ENCODE measurements around the gene CS. TPM values are rescaled to one million over a fixed set of nuclear protein-coding genes. Genes with fewer than 3 reads are reported as not detected.

Gene CS
- polyA plus RNA-seq, 4 donors = 94.6 to 138 (median 117) TPM

GRCh38 chr12:56300644-56301464 lies 724 bp upstream of the CS start:
- Histone ChIP-seq H3K36me3 (ENCODE audit: control insufficient read depth in 3 of 3, insufficient read depth in 2 of 3, low read depth in 1 of 3, low read length in 3 of 3) (peaks cover 0 to 50% (median 6%) of the 10 kb centered on the region in 3 donors), H3K27me3 (ENCODE audit: control insufficient read depth in 3 of 3, insufficient read depth in 3 of 3, low read length in 3 of 3) (no peaks in the 10 kb centered on the region), H3K4me3 (ENCODE audit: low read depth in 1 of 3, low read length in 3 of 3) (peak overlapping the region in 1 of 3 donors; percentile 91), H3K9me3 (ENCODE audit: control insufficient read depth in 2 of 2, insufficient read depth in 1 of 2, low read depth in 1 of 2, low read length in 1 of 2) (no peaks in the 10 kb centered on the region), H3K4me1 (ENCODE audit: control insufficient read depth in 3 of 3, insufficient read depth in 2 of 3, low read depth in 1 of 3, low read length in 2 of 3) (peaks cover 2 to 27% (median 14%) of the 10 kb centered on the region in 3 donors), H3K27ac (ENCODE audit: low read depth in 1 of 3, low read length in 2 of 3) (peak overlapping the region; percentile 62 to 98 (median 89))
- FAIRE-seq = no peak
- WGBS, 3 donors = 45 to 54% (median 48%) methylated on average over 21 of the region's 21 CpGs
- DNase-seq = no peak

GRCh38 chr12:56299308-56299852 lies 750 bp downstream of the CS start:
- no peaks in the 10 kb centered on the region for H3K9me3 ChIP-seq (ENCODE audit: control insufficient read depth in 2 of 2, insufficient read depth in 1 of 2, low read depth in 1 of 2, low read length in 1 of 2)
- peaks cover 0 to 43% (median 6%) of the 10 kb centered on the region in 3 donors for H3K36me3 ChIP-seq (ENCODE audit: control insufficient read depth in 3 of 3, insufficient read depth in 2 of 3, low read depth in 1 of 3, low read length in 3 of 3)
- WGBS, 3 donors = 0 to 1% (median 0%) methylated on average over 10 of the region's 10 CpGs
- peak overlapping the region; percentile 80 to 97 (median 91) for H3K4me3 ChIP-seq (ENCODE audit: low read depth in 1 of 3, low read length in 3 of 3)
- FAIRE-seq (no peak), DNase-seq (peak in 1 of 2 donors; percentile 73)
- no peaks in the 10 kb centered on the region for H3K27me3 ChIP-seq (ENCODE audit: control insufficient read depth in 3 of 3, insufficient read depth in 3 of 3, low read length in 3 of 3)
- peaks cover 2 to 27% (median 14%) of the 10 kb centered on the region in 3 donors for H3K4me1 ChIP-seq (ENCODE audit: control insufficient read depth in 3 of 3, insufficient read depth in 2 of 3, low read depth in 1 of 3, low read length in 2 of 3)
- H3K27ac ChIP-seq (ENCODE audit: low read depth in 1 of 3, low read length in 2 of 3) = peak overlapping the region; percentile 89 to 95 (median 92)

GRCh38 chr12:56298828-56299227 lies 1.3 kb downstream of the CS start:
- DNase-seq = no peak
- Histone ChIP-seq H3K27me3 (ENCODE audit: control insufficient read depth in 3 of 3, insufficient read depth in 3 of 3, low read length in 3 of 3) (no peaks in the 10 kb centered on the region), H3K4me1 (ENCODE audit: control insufficient read depth in 3 of 3, insufficient read depth in 2 of 3, low read depth in 1 of 3, low read length in 2 of 3) (peaks cover 2 to 30% (median 14%) of the 10 kb centered on the region in 3 donors), H3K4me3 (ENCODE audit: low read depth in 1 of 3, low read length in 3 of 3) (peak overlapping the region in 2 of 3 donors; percentile 80 to 91), H3K36me3 (ENCODE audit: control insufficient read depth in 3 of 3, insufficient read depth in 2 of 3, low read depth in 1 of 3, low read length in 3 of 3) (peaks cover 0 to 37% (median 3%) of the 10 kb centered on the region in 3 donors), H3K27ac (ENCODE audit: low read depth in 1 of 3, low read length in 2 of 3) (peak overlapping the region in 2 of 3 donors; percentile 89 to 92), H3K9me3 (ENCODE audit: control insufficient read depth in 2 of 2, insufficient read depth in 1 of 2, low read depth in 1 of 2, low read length in 1 of 2) (no peaks in the 10 kb centered on the region)
- 47 to 64% (median 48%) methylated on average over 5 of the region's 5 CpGs for WGBS, 3 donors
- no peak for FAIRE-seq

GRCh38 chr12:56297400-56297799 lies 2.7 kb downstream of the CS start:
- Histone ChIP-seq H3K36me3 (ENCODE audit: control insufficient read depth in 3 of 3, insufficient read depth in 2 of 3, low read depth in 1 of 3, low read length in 3 of 3) (peaks cover 0 to 28% (median 3%) of the 10 kb centered on the region in 3 donors), H3K4me1 (ENCODE audit: control insufficient read depth in 3 of 3, insufficient read depth in 2 of 3, low read depth in 1 of 3, low read length in 2 of 3) (peaks cover 2 to 33% (median 14%) of the 10 kb centered on the region in 3 donors), H3K27ac (ENCODE audit: low read depth in 1 of 3, low read length in 2 of 3) (no peak overlapping the region), H3K9me3 (ENCODE audit: control insufficient read depth in 2 of 2, insufficient read depth in 1 of 2, low read depth in 1 of 2, low read length in 1 of 2) (no peaks in the 10 kb centered on the region), H3K27me3 (ENCODE audit: control insufficient read depth in 3 of 3, insufficient read depth in 3 of 3, low read length in 3 of 3) (no peaks in the 10 kb centered on the region), H3K4me3 (ENCODE audit: low read depth in 1 of 3, low read length in 3 of 3) (no peak overlapping the region)
- WGBS, 3 donors = 84 to 86% (median 85%) methylated on average over 8 of the region's 8 CpGs
- FAIRE-seq = no peak
- no peak for DNase-seq

- 75 to 80% (median 80%) methylated on average over 5 of the region's 5 CpGs for WGBS, 3 donors
- FAIRE-seq = no peak
These were observed 3.8 kb downstream of the CS start for GRCh38 chr12:56296295-56296694.

GRCh38 chr12:56293795-56294194 lies 6.3 kb downstream of the CS start:
- Histone ChIP-seq H3K36me3 (ENCODE audit: control insufficient read depth in 3 of 3, insufficient read depth in 2 of 3, low read depth in 1 of 3, low read length in 3 of 3) (peaks cover 3 to 41% (median 3%) of the 10 kb centered on the region in 3 donors), H3K4me3 (ENCODE audit: low read depth in 1 of 3, low read length in 3 of 3) (no peak overlapping the region), H3K27me3 (ENCODE audit: control insufficient read depth in 3 of 3, insufficient read depth in 3 of 3, low read length in 3 of 3) (no peaks in the 10 kb centered on the region), H3K4me1 (ENCODE audit: control insufficient read depth in 3 of 3, insufficient read depth in 2 of 3, low read depth in 1 of 3, low read length in 2 of 3) (peaks cover 4 to 13% (median 6%) of the 10 kb centered on the region in 3 donors), H3K9me3 (ENCODE audit: control insufficient read depth in 2 of 2, insufficient read depth in 1 of 2, low read depth in 1 of 2, low read length in 1 of 2) (no peaks in the 10 kb centered on the region), H3K27ac (ENCODE audit: low read depth in 1 of 3, low read length in 2 of 3) (peak overlapping the region in 1 of 3 donors; percentile 62)
- WGBS, 3 donors = 19 to 58% (median 38%) methylated on average over 5 of the region's 5 CpGs
- peak; percentile 43 to 64 for DNase-seq
- FAIRE-seq = no peak

More at GRCh38 chr12:56296295-56296694, 3.8 kb downstream of the CS start:
- Histone ChIP-seq H3K27me3 (ENCODE audit: control insufficient read depth in 3 of 3, insufficient read depth in 3 of 3, low read length in 3 of 3) (no peaks in the 10 kb centered on the region), H3K36me3 (ENCODE audit: control insufficient read depth in 3 of 3, insufficient read depth in 2 of 3, low read depth in 1 of 3, low read length in 3 of 3) (peaks cover 2 to 31% (median 3%) of the 10 kb centered on the region in 3 donors), H3K27ac (ENCODE audit: low read depth in 1 of 3, low read length in 2 of 3) (no peak overlapping the region), H3K4me1 (ENCODE audit: control insufficient read depth in 3 of 3, insufficient read depth in 2 of 3, low read depth in 1 of 3, low read length in 2 of 3) (peaks cover 4 to 26% (median 14%) of the 10 kb centered on the region in 3 donors), H3K4me3 (ENCODE audit: low read depth in 1 of 3, low read length in 3 of 3) (no peak overlapping the region), H3K9me3 (ENCODE audit: control insufficient read depth in 2 of 2, insufficient read depth in 1 of 2, low read depth in 1 of 2, low read length in 1 of 2) (no peaks in the 10 kb centered on the region)
- no peak for DNase-seq

- Histone ChIP-seq H3K4me3 (ENCODE audit: low read depth in 1 of 3, low read length in 3 of 3) (no peak overlapping the region), H3K27me3 (ENCODE audit: control insufficient read depth in 3 of 3, insufficient read depth in 3 of 3, low read length in 3 of 3) (no peaks in the 10 kb centered on the region), H3K4me1 (ENCODE audit: control insufficient read depth in 3 of 3, insufficient read depth in 2 of 3, low read depth in 1 of 3, low read length in 2 of 3) (peaks cover 2 to 3% (median 3%) of the 10 kb centered on the region in 3 donors), H3K9me3 (ENCODE audit: control insufficient read depth in 2 of 2, insufficient read depth in 1 of 2, low read depth in 1 of 2, low read length in 1 of 2) (no peaks in the 10 kb centered on the region), H3K27ac (ENCODE audit: low read depth in 1 of 3, low read length in 2 of 3) (no peak overlapping the region), H3K36me3 (ENCODE audit: control insufficient read depth in 3 of 3, insufficient read depth in 2 of 3, low read depth in 1 of 3, low read length in 3 of 3) (peaks cover 2 to 43% (median 20%) of the 10 kb centered on the region in 3 donors)
- no peak for FAIRE-seq
- DNase-seq = no peak
- WGBS, 3 donors = 73 to 76% (median 75%) methylated on average over 3 of the region's 3 CpGs
These were observed 11.3 kb downstream of the CS start for GRCh38 chr12:56288705-56289387.

All from small intestine (tissue), 7 donors.